ENCODE measurements around the gene NOL4.
"Not testable (repeated sequence)": the region's sequence is repeated elsewhere in the genome, so short reads cannot be mapped to it uniquely, and the experiment has no call there.

Gene NOL4

GRCh38 chr18:34242739-34243138, 18.0 kb upstream of the NOL4 start:
- no peak overlapping the region for H2AFZ ChIP-seq (ENCODE audit: low read depth, low read length, severe bottlenecking)
- no peaks in the 10 kb centered on the region for H3F3A ChIP-seq (ENCODE audit: insufficient read depth)
- no peaks in the 10 kb centered on the region for H3K9me2 ChIP-seq (replicated peaks; ENCODE audit: insufficient read depth, low read length)
- no peaks in the 10 kb centered on the region for H4K20me1 ChIP-seq (ENCODE audit: low read depth, low read length)
- no peaks in the 10 kb centered on the region for H3K9me3 ChIP-seq (ENCODE audit: insufficient read depth, low read length)
- H3K9ac ChIP-seq (ENCODE audit: low read length) = no peak overlapping the region
- no peak overlapping the region for H3K27ac ChIP-seq (ENCODE audit: low read depth, low read length)
- H3K27me3 ChIP-seq (ENCODE audit: low read length) = no peaks in the 10 kb centered on the region
- H3K36me3 ChIP-seq (ENCODE audit: low read length) = no peaks in the 10 kb centered on the region
- H3K4me3 ChIP-seq (ENCODE audit: insufficient read depth, low read length, poor library complexity, severe bottlenecking) = no peak overlapping the region
- no peaks in the 10 kb centered on the region for H3K79me2 ChIP-seq (ENCODE audit: insufficient read depth, low read length)
- H3K4me2 ChIP-seq (ENCODE audit: low read depth, low read length, poor library complexity, severe bottlenecking) = no peak overlapping the region
- TF ChIP-seq, protein P1, sequence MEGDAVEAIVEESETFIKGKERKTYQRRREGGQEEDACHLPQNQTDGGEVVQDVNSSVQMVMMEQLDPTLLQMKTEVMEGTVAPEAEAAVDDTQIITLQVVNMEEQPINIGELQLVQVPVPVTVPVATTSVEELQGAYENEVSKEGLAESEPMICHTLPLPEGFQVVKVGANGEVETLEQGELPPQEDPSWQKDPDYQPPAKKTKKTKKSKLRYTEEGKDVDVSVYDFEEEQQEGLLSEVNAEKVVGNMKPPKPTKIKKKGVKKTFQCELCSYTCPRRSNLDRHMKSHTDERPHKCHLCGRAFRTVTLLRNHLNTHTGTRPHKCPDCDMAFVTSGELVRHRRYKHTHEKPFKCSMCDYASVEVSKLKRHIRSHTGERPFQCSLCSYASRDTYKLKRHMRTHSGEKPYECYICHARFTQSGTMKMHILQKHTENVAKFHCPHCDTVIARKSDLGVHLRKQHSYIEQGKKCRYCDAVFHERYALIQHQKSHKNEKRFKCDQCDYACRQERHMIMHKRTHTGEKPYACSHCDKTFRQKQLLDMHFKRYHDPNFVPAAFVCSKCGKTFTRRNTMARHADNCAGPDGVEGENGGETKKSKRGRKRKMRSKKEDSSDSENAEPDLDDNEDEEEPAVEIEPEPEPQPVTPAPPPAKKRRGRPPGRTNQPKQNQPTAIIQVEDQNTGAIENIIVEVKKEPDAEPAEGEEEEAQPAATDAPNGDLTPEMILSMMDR (IDR thresholded peaks at IDR 0.05; ENCODE audit: insufficient read depth, low read length, poor library complexity, severe bottlenecking) = no peak
- no peak for TF ChIP-seq EZH2phosphoT487 (conservative IDR thresholded peaks at IDR 0.05; ENCODE audit: low read length)

DNA sequence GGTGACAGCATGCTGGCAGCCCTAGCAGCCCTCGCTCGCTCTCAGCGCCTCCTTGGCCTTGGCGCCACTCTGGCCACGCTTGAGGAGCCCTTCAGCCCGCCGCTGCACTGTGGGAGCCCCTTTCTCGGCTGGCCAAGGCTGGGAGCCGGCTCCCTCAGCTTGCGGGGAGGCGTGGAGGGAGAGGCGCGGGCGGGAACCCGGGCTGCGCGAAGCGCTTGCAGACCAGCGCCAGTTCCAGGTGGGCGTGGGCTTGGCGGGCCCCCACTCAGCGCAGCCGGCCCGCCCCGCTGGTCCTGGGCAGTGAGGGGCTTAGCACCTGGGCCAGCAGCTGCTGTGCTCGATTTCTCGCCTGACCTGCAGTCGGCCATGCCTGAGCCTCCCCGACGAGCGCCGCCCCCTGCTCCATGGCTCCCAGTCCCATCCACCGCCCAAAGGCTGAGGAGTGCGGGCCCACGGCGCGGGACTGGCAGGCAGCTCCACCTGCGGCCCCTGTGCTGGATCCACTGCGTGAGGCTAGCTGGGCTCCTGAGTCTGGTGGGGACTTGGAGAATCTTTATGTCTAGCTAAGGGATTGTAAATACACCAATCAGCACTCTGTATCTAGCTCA, 9.2 kb upstream of the NOL4 start:
- H3K27ac ChIP-seq (ENCODE audit: low read depth, low read length); H3F3A ChIP-seq (ENCODE audit: insufficient read depth); H3K36me3 ChIP-seq (ENCODE audit: low read length); H3K27me3 ChIP-seq (ENCODE audit: low read length); H3K79me2 ChIP-seq (ENCODE audit: insufficient read depth, low read length); H3K4me2 ChIP-seq (ENCODE audit: low read depth, low read length, poor library complexity, severe bottlenecking); H3K4me3 ChIP-seq (ENCODE audit: insufficient read depth, low read length, poor library complexity, severe bottlenecking); H3K9ac ChIP-seq (ENCODE audit: low read length); H3K9me2 ChIP-seq (replicated peaks; ENCODE audit: insufficient read depth, low read length); H4K20me1 ChIP-seq (ENCODE audit: low read depth, low read length); H3K9me3 ChIP-seq (ENCODE audit: insufficient read depth, low read length); H2AFZ ChIP-seq (ENCODE audit: low read depth, low read length, severe bottlenecking): not testable (repeated sequence)

DNA sequence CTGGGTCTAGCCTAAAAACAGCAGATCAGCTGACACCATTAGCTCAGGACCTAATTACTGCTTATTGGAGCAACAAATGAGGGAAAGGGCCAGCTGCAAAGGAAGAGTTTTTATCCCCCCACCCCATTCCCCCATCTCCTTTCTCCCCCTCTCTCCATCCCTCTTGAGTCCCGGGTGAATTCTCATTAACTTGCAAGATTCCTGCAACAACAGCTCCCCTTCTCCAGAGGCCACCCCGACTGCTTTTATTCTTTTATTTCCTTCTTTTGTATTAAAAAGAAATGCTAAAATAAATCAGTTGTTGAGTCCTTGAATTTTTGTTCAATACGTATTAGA, 473 bp upstream of the NOL4 start:
- no peak overlapping the region for H3K4me2 ChIP-seq (ENCODE audit: low read depth, low read length, poor library complexity, severe bottlenecking)
- no peaks in the 10 kb centered on the region for H4K20me1 ChIP-seq (ENCODE audit: low read depth, low read length)
- no peaks in the 10 kb centered on the region for H3K36me3 ChIP-seq (ENCODE audit: low read length)
- no peak overlapping the region for H3K9ac ChIP-seq (ENCODE audit: low read length)
- no peaks in the 10 kb centered on the region for H3F3A ChIP-seq (ENCODE audit: insufficient read depth)
- no peak overlapping the region for H3K27ac ChIP-seq (ENCODE audit: low read depth, low read length)
- H3K27me3 ChIP-seq (ENCODE audit: low read length) = no peaks in the 10 kb centered on the region
- no peak overlapping the region for H2AFZ ChIP-seq (ENCODE audit: low read depth, low read length, severe bottlenecking)
- TF ChIP-seq, protein P1 (IDR thresholded peaks at IDR 0.05; ENCODE audit: insufficient read depth, low read length, poor library complexity, severe bottlenecking) = no peak
- no peaks in the 10 kb centered on the region for H3K9me3 ChIP-seq (ENCODE audit: insufficient read depth, low read length)
- H3K79me2 ChIP-seq (ENCODE audit: insufficient read depth, low read length) = no peaks in the 10 kb centered on the region
- no peaks in the 10 kb centered on the region for H3K9me2 ChIP-seq (replicated peaks; ENCODE audit: insufficient read depth, low read length)
- H3K4me3 ChIP-seq (ENCODE audit: insufficient read depth, low read length, poor library complexity, severe bottlenecking) = no peak overlapping the region

DNA sequence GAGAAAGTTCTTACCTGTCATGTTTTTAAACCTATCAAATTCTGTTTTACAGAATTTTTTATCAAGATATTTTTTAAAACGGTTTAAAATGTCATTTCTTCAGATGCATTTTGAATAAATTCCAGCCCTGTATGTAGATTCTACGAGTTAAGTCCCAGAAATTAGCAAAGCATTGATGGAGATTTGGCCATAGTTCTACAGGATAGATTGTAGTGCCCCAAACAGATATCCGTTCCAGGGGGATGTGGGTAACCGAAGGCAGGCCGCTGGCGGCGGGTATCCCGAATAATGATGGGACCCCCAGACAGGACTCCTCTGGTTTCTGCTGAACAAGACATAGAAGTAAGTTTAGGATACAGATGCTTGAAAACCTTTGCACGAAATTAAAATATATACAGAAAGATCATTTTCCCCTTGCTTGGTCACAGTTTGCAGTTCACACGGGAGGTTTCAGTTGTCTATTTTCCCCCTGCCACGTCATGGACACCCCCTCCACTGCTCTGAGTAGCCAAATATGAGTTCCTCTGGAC, 755 bp downstream of the NOL4 start:
- H3K9ac ChIP-seq (ENCODE audit: low read length) = no peak overlapping the region
- no peak overlapping the region for H3K4me3 ChIP-seq (ENCODE audit: insufficient read depth, low read length, poor library complexity, severe bottlenecking)

More for the DNA sequence above, 755 bp downstream of the NOL4 start:
- H3K27ac ChIP-seq (ENCODE audit: low read depth, low read length) = no peak overlapping the region
- no peaks in the 10 kb centered on the region for H3K9me2 ChIP-seq (replicated peaks; ENCODE audit: insufficient read depth, low read length)
- no peaks in the 10 kb centered on the region for H3K9me3 ChIP-seq (ENCODE audit: insufficient read depth, low read length)
- no peaks in the 10 kb centered on the region for H3K36me3 ChIP-seq (ENCODE audit: low read length)
- TF ChIP-seq EZH2phosphoT487 (conservative IDR thresholded peaks at IDR 0.05; ENCODE audit: low read length) = no peak
- TF ChIP-seq, protein P1 (IDR thresholded peaks at IDR 0.05; ENCODE audit: insufficient read depth, low read length, poor library complexity, severe bottlenecking) = no peak
- H3K4me2 ChIP-seq (ENCODE audit: low read depth, low read length, poor library complexity, severe bottlenecking) = no peak overlapping the region
- no peaks in the 10 kb centered on the region for H3K27me3 ChIP-seq (ENCODE audit: low read length)
- no peaks in the 10 kb centered on the region for H3F3A ChIP-seq (ENCODE audit: insufficient read depth)
- no peak overlapping the region for H2AFZ ChIP-seq (ENCODE audit: low read depth, low read length, severe bottlenecking)
- no peaks in the 10 kb centered on the region for H4K20me1 ChIP-seq (ENCODE audit: low read depth, low read length)
- H3K79me2 ChIP-seq (ENCODE audit: insufficient read depth, low read length) = no peaks in the 10 kb centered on the region
